ENCODE data around the gene TECPR1.

TECPR1 gene

GRCh38 chr7:98252425-98253054, 508 bp upstream of the TECPR1 start:
- TF ChIP-seq CTCF (IDR thresholded peaks at IDR 0.05; ENCODE audit: low read depth, low read length, missing control alignments), result no peak
- DNase-seq (ENCODE audit: low read depth), result no peak
- in situ Hi-C loops (cut with HindIII; ENCODE audit: low sequenced_read_pairs), result no loop called here
- peak overlapping the region; percentile 89 for H3K4me3 ChIP-seq (ENCODE audit: low read depth, low read length)

GRCh38 chr7:98251231-98251600, 816 bp downstream of the TECPR1 start:
- peak overlapping the region; percentile 89 for H3K4me3 ChIP-seq (ENCODE audit: low read depth, low read length)
- no peak for DNase-seq (ENCODE audit: low read depth)
- TF ChIP-seq CTCF (IDR thresholded peaks at IDR 0.05; ENCODE audit: low read depth, low read length, missing control alignments), result no peak
- in situ Hi-C loops (cut with HindIII; ENCODE audit: low sequenced_read_pairs), result no loop called here

- no peak for TF ChIP-seq CTCF (IDR thresholded peaks at IDR 0.05; ENCODE audit: low read depth, low read length, missing control alignments)
- in situ Hi-C loops (cut with HindIII; ENCODE audit: low sequenced_read_pairs), result no loop called here
- DNase-seq (ENCODE audit: low read depth), result no peak
- no peak overlapping the region for H3K4me3 ChIP-seq (ENCODE audit: low read depth, low read length)
These were observed 1.2 kb downstream of the TECPR1 start for GRCh38 chr7:98250789-98251188.

GRCh38 chr7:98249106-98249505, 2.9 kb downstream of the TECPR1 start:
- in situ Hi-C loops (cut with HindIII; ENCODE audit: low sequenced_read_pairs), result no loop called here

GRCh38 chr7:98248156-98248555, 3.9 kb downstream of the TECPR1 start:
- DNase-seq (ENCODE audit: low read depth), result no peak
- H3K4me3 ChIP-seq (ENCODE audit: low read depth, low read length), result no peak overlapping the region
- in situ Hi-C loops (cut with HindIII; ENCODE audit: low sequenced_read_pairs), result no loop called here
- TF ChIP-seq CTCF (IDR thresholded peaks at IDR 0.05; ENCODE audit: low read depth, low read length, missing control alignments), result no peak

More at GRCh38 chr7:98249106-98249505, 2.9 kb downstream of the TECPR1 start:
- H3K4me3 ChIP-seq (ENCODE audit: low read depth, low read length), result no peak overlapping the region
- no peak for TF ChIP-seq CTCF (IDR thresholded peaks at IDR 0.05; ENCODE audit: low read depth, low read length, missing control alignments)
- no peak for DNase-seq (ENCODE audit: low read depth)

- H3K4me3 ChIP-seq (ENCODE audit: low read depth, low read length), result no peak overlapping the region
- no peak for DNase-seq (ENCODE audit: low read depth)
- TF ChIP-seq CTCF (IDR thresholded peaks at IDR 0.05; ENCODE audit: low read depth, low read length, missing control alignments), result no peak
- in situ Hi-C loops (cut with HindIII; ENCODE audit: low sequenced_read_pairs), result no loop called here
These were observed 7.2 kb downstream of the TECPR1 start for GRCh38 chr7:98244871-98245270.
